Medulla oblongata (tissue), 1 donor: ENCODE measurements around the gene DHRS1.

Experiments
- DNase-seq: peaks from one replicate; pipeline ENCODE4 v3.0.0-alpha.2; 2015; ENCODE audit errors: extremely low spot score

Gene DHRS1

GRCh38 chr14:24262821-24263733, 36.5 kb downstream of the DHRS1 start, which contains the start of gene TGM1:
TGM1 (minus strand) TSS chr14:24263177; CDS start chr14:24262352, 825 bp downstream.
- DNase-seq = no peak

- DNase-seq = no peak
These were observed 37.6 kb downstream of the DHRS1 start for GRCh38 chr14:24261969-24262327.

DNA sequence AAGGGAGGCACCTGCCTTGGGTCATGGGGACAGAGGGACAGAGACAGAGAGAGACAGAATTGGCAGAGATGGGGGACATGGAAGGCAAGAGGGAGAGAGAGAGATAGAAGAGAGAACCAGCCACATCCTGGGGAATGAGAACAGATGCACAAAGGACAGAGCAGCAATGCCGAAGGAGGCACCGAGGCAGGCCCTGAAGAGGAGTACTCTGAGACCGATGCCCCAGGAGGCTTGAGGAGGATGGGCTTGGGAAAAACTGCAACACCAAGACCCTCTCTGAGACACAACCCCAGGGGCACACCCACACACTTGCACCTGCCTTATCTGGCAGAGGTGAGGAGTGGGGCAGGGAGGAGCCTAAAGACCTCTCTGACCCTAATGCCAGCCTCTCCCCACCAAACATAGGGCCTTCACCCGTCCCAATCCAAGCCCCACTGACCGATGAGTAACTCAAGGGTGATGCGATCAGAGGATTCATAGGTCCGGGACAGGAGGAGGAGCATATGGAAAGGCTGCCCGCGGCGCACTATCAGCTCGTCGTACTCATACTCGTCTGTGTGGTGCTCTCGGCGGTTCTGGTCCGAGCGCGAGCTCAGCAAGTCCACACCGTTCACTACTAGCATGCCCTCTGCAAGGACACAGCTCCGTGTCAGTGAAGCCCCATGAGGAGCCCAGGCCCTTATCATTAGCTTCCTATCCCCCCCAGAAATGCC, 38.2 kb downstream of the DHRS1 start:
- DNase-seq = no peak

- DNase-seq = no peak
These were observed 38.8 kb downstream of the DHRS1 start for GRCh38 chr14:24260780-24261157.

DNA sequence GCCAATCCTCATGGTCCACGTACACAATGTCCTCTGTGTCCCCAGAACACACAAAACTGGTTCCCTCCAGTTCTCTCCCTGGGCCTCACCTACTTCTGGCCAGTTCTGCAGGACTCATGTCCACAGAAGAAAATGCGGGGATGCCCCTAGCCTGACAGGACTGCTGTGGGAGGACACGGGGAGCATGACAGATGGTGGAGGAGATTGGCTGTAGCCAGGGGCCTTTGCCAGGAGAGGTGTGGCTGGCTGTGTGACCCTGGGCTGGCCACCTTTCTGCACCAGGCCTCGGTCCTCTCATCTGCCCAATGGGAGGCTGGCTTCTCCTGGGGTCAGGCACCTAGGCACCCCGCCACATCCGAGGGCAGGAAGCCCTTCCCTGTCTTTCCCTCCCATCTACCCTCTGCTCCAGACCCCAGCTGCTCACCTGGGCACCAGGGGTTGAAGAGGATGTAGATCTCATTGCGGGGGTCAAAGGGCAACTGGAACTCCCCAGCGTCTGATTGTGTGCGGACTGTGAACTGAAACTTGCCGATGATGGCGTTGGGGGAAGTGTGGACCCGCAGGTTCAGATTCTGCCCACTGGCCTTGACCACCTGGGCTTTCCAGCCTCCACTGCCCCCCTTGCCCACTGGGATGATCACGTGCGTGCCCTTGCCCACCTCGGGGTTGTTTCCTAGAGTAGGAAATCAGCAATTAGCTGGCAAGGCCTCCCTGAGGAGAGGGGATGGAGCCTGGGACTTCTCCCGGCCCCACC, 39.4 kb downstream of the DHRS1 start:
- no peak for DNase-seq

DNA sequence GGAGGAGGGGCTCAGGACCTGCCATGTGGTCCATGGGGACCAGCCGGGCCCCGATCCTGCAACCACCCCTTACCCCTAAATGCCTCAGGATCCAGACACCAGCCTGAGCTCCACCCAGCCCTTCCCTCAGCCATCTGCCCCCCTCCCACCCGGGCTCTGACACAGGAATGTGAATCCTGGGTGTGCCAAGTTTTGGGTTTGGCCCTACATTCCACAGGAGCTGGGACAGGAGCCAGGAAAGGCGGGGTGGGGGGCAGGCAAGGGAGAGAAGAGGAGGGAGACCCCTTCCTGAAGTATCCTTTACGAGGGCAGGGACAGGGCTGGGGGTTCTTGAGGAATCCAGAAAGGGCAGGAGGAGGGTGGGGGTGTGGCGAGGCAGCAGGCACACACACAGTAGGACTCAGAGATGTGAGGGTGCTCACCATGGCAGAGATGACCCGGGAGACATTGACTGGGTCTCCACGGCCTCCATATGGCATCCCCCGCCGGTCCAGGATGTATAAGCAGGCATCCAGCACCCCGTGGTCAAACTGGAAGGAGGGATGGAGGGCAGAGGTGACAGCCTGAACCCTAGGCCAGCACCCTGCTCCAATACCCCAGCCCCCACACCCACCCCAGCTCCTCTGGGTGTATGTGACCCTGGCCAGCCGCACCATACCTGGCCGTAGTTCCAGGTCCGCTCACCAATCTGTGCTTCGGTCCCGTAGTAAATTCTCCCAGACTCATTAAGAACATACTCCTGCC, 40.1 kb downstream of the DHRS1 start:
- DNase-seq = no peak

- DNase-seq = no peak
These were observed 40.9 kb downstream of the DHRS1 start for GRCh38 chr14:24258548-24259265.

- DNase-seq = no peak
These were observed 41.5 kb downstream of the DHRS1 start for GRCh38 chr14:24258119-24258518.

DNA sequence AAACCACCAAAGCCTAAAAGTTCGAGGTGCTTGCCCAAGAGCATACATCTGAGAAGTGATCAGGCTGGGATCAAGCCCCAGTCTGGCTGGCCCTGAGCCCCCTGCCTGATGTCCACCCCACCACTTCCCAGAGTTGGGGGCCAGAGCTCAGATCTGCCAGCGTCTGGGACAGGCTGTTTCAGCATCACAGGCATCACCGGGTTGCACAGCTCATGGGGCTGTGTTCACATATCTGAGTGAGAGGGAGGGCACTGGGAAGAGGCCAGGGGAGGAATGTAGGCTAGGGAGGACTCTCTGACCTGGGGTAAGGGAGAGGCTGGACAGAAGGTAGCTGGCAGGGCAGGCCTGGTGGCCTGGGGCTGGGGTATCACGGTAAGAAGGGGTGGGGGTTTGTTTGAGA, 42.6 kb downstream of the DHRS1 start:
- DNase-seq = no peak

GRCh38 chr14:24255931-24256711, 43.5 kb downstream of the DHRS1 start:
- no peak for DNase-seq

DNA sequence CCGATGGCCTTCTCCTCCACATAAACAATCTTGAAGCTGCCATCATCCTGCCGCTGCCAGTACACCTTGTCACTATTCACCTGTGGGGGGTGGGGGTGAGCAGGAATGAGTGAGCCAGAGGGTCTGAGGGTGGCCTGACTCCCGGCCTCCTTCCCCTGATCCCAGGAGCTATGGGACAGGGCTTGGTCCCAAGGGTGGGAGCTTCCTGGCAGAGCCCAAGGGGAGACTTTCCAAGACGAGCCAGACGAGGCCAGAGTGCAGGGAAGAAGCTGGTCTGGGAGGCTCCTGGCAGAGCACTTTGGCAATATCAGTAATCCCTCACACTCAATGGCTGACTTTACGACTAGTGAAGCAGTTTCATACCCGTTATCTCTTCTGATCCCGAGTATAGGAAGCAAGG, 44.1 kb downstream of the DHRS1 start:
- DNase-seq = no peak

GRCh38 chr14:24254630-24255392, 44.8 kb downstream of the DHRS1 start:
- DNase-seq = no peak

DNA sequence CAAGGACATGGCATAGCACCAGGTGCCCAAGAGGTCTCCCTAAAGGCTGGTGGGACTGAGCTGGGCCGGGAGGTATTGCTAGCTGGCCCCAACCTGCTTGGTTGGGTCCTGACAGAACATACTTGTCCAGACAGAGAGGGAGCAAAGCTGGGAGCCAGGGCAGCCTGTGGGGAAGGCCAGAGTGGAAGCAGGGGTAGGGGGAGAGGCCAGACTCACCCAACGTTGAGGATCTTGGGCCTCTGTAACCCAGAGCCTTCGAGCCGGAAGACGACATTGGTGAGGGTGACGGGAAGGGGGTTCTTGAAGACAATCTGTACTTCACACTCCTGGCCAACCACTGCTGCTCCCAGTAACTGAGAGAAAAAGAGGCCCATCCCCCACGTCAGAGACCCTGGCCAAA, 45.6 kb downstream of the DHRS1 start:
- DNase-seq = no peak

DNA sequence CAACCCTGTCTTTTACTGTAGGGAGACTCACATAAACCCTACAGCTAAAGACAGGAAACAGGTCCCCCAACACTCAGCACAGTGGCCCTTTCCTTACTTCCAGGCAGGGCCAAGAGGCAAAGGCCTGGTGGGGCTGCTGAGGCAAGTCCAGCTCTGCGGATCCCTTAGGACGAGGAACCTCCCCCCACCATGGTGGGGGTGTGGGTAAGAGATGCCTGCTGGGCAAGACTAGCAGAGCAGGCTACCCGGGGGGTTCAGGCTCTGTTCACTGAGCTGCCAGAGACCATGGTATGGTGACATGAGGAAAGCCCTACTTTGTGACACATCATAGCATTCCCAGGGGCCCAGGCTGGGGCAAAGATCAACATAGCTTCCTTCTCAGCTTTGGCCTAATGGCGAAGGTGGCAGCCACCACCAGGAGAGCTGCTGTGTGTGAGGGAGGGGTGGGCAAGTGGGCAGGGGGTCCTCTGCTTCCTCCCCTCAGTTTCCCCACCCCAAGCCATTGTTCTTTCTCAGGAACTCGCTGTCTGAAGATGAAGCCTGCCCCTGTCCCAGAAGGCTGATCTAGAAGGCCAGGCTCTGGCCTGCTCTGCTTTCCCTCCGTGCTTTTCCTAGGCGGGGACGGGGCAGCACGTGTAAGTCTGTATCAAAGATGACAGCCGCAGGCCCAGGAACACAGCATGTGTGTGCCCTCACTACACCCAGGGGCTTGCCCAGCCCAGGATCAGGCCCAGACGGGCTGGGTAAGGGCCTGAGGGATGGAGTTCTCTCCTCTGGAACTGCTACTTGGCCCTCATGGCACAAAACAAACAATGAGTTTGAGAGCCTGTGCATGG, 47.1 kb downstream of the DHRS1 start:
- no peak for DNase-seq

GRCh38 chr14:24251880-24252288, 47.7 kb downstream of the DHRS1 start:
- DNase-seq = no peak

- DNase-seq = no peak
These were observed 49.2 kb downstream of the DHRS1 start for GRCh38 chr14:24250354-24250753.

DNA sequence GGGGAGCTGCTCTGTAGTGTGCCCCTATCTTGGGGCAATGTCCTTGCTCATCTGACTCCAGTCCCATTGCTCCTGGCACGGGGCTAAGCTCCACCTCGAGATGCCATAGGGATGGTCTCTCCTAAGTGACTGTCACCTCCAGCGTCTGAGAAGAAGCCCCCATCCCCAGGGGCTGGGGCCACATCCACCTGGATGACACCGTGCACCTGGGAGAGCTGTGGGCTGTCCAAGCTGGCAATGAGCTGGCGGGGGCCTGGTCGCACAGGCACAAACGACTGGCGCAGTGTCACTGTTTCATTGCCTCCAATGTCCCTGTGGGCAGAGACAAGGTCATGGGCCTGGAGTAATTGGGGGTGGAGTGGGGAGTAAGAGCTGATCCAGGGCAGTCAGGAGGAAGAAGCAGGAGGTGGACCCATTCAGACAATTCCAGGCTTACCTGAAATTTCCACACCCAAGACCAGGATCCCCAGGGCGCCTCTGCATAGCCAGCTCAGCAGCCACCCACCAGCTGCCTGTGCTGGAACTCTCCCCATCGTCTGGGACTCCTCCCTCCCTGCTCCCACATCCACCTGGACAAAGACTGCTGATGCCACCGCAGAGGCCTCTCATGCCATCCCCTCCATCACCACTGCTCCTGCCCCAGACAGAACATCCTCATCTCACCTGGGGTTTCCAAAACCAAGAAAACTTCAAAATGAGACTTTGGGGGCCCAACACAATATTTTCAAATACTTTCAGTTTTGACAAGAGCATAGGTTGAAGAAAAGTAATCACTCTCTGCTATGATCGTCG, 50.2 kb downstream of the DHRS1 start:
- DNase-seq = no peak

DNA sequence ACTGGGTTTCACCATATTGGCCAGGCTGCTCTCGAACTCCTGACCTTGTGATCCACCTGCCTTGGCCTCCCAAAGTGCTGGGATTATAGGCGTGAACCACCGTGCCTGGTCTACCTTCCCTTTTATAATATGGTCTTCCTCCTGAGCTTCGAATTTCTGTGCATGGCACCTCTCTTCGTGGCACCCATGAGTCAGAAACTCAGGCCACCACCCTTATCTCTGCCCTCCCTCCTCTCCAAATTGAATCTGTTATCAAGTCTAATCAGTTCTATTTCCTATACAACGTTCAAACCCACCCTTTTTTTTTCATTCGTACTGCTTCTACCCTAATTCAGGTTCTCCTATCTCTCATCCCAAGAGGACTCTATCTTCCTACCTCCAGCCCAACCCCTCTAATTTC, 52.2 kb downstream of the DHRS1 start:
- no peak for DNase-seq
